Measurements from ENCODE around the gene MRS2.
"Not testable (repeated sequence)": the region's sequence is repeated elsewhere in the genome, so short reads cannot be mapped to it uniquely, and the experiment has no call there.

The MRS2 gene

GRCh38 chr6:24400045-24401039 is 2.4 kb upstream of the MRS2 start:
- ATAC-seq = not testable (repeated sequence)

- ATAC-seq = no peak
Observed at GRCh38 chr6:24401458-24401857, 1.3 kb upstream of the MRS2 start.

DNA sequence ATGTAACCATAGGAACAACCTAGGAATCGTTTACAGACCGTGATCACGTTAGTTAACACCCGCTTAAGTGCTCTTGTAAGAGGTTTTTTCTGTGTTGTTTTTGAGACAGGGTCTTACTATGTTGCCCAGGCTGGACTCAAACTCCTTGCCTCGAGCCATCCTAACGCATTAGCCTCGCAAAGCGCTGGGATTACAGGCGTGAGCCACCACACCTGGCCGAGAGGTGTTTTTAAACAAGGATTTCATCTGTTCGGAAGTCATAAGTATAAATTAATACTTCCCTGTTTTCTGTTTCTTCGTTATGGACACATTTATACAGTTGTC is 727 bp downstream of the MRS2 start:
- no peak for ATAC-seq
- no peak for TF ChIP-seq BACH2 (CRISPR knock-in tag; IDR thresholded peaks at IDR 0.05; ENCODE audit: borderline replicate concordance)
- no peak for TF ChIP-seq ISL1 (CRISPR knock-in tag; IDR thresholded peaks at IDR 0.05)
- TF ChIP-seq PPARA (CRISPR knock-in tag; IDR thresholded peaks at IDR 0.05; ENCODE audit: borderline replicate concordance) = no peak
- TF ChIP-seq ARNTL (CRISPR knock-in tag; IDR thresholded peaks at IDR 0.05; ENCODE audit: borderline replicate concordance, low read depth) = no peak
- TF ChIP-seq, protein P1, sequence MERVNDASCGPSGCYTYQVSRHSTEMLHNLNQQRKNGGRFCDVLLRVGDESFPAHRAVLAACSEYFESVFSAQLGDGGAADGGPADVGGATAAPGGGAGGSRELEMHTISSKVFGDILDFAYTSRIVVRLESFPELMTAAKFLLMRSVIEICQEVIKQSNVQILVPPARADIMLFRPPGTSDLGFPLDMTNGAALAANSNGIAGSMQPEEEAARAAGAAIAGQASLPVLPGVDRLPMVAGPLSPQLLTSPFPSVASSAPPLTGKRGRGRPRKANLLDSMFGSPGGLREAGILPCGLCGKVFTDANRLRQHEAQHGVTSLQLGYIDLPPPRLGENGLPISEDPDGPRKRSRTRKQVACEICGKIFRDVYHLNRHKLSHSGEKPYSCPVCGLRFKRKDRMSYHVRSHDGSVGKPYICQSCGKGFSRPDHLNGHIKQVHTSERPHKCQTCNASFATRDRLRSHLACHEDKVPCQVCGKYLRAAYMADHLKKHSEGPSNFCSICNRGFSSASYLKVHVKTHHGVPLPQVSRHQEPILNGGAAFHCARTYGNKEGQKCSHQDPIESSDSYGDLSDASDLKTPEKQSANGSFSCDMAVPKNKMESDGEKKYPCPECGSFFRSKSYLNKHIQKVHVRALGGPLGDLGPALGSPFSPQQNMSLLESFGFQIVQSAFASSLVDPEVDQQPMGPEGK (CRISPR knock-in tag; IDR thresholded peaks at IDR 0.05; ENCODE audit: borderline replicate concordance) = no peak
- no peak for TF ChIP-seq TCF4 (CRISPR knock-in tag; IDR thresholded peaks at IDR 0.05; ENCODE audit: borderline replicate concordance)
- no peak for TF ChIP-seq ZNF565 (CRISPR knock-in tag; conservative IDR thresholded peaks at IDR 0.05; ENCODE audit: low read depth)
- no peak for TF ChIP-seq SNAI2 (CRISPR knock-in tag; IDR thresholded peaks at IDR 0.05)
- TF ChIP-seq, protein P2, sequence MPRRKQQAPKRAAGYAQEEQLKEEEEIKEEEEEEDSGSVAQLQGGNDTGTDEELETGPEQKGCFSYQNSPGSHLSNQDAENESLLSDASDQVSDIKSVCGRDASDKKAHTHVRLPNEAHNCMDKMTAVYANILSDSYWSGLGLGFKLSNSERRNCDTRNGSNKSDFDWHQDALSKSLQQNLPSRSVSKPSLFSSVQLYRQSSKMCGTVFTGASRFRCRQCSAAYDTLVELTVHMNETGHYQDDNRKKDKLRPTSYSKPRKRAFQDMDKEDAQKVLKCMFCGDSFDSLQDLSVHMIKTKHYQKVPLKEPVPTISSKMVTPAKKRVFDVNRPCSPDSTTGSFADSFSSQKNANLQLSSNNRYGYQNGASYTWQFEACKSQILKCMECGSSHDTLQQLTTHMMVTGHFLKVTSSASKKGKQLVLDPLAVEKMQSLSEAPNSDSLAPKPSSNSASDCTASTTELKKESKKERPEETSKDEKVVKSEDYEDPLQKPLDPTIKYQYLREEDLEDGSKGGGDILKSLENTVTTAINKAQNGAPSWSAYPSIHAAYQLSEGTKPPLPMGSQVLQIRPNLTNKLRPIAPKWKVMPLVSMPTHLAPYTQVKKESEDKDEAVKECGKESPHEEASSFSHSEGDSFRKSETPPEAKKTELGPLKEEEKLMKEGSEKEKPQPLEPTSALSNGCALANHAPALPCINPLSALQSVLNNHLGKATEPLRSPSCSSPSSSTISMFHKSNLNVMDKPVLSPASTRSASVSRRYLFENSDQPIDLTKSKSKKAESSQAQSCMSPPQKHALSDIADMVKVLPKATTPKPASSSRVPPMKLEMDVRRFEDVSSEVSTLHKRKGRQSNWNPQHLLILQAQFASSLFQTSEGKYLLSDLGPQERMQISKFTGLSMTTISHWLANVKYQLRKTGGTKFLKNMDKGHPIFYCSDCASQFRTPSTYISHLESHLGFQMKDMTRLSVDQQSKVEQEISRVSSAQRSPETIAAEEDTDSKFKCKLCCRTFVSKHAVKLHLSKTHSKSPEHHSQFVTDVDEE (CRISPR knock-in tag; IDR thresholded peaks at IDR 0.05) = no peak
- no peak for TF ChIP-seq ZNF8 (CRISPR knock-in tag; IDR thresholded peaks at IDR 0.05)
- no peak for TF ChIP-seq GLIS3 (CRISPR knock-in tag; IDR thresholded peaks at IDR 0.05)
- TF ChIP-seq TOX (CRISPR knock-in tag; IDR thresholded peaks at IDR 0.05; ENCODE audit: borderline replicate concordance) = no peak
- TF ChIP-seq ZFP30 (CRISPR knock-in tag; IDR thresholded peaks at IDR 0.05) = no peak
- TF ChIP-seq, protein P3, sequence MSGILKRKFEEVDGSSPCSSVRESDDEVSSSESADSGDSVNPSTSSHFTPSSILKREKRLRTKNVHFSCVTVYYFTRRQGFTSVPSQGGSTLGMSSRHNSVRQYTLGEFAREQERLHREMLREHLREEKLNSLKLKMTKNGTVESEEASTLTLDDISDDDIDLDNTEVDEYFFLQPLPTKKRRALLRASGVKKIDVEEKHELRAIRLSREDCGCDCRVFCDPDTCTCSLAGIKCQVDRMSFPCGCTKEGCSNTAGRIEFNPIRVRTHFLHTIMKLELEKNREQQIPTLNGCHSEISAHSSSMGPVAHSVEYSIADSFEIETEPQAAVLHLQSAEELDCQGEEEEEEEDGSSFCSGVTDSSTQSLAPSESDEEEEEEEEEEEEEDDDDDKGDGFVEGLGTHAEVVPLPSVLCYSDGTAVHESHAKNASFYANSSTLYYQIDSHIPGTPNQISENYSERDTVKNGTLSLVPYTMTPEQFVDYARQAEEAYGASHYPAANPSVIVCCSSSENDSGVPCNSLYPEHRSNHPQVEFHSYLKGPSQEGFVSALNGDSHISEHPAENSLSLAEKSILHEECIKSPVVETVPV (CRISPR knock-in tag; IDR thresholded peaks at IDR 0.05) = no peak
- TF ChIP-seq OSR1 (CRISPR knock-in tag; IDR thresholded peaks at IDR 0.05) = no peak
- TF ChIP-seq RARB (CRISPR knock-in tag; IDR thresholded peaks at IDR 0.05) = no peak
- TF ChIP-seq, protein P4, sequence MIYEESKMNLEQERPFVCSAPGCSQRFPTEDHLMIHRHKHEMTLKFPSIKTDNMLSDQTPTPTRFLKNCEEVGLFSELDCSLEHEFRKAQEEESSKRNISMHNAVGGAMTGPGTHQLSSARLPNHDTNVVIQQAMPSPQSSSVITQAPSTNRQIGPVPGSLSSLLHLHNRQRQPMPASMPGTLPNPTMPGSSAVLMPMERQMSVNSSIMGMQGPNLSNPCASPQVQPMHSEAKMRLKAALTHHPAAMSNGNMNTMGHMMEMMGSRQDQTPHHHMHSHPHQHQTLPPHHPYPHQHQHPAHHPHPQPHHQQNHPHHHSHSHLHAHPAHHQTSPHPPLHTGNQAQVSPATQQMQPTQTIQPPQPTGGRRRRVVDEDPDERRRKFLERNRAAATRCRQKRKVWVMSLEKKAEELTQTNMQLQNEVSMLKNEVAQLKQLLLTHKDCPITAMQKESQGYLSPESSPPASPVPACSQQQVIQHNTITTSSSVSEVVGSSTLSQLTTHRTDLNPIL (CRISPR knock-in tag; IDR thresholded peaks at IDR 0.05; ENCODE audit: low read depth) = no peak
- no peak for TF ChIP-seq ZFP3 (CRISPR knock-in tag; IDR thresholded peaks at IDR 0.05)
- TF ChIP-seq ZNF70 (CRISPR knock-in tag; IDR thresholded peaks at IDR 0.05) = no peak
- TF ChIP-seq CSDC2 (CRISPR knock-in tag; IDR thresholded peaks at IDR 0.05) = no peak

More at GRCh38 chr6:24401458-24401857, 1.3 kb upstream of the MRS2 start:
- TF ChIP-seq SNAI2 (CRISPR knock-in tag; IDR thresholded peaks at IDR 0.05) (no peak), OSR1 (CRISPR knock-in tag; IDR thresholded peaks at IDR 0.05) (no peak), TOX (CRISPR knock-in tag; IDR thresholded peaks at IDR 0.05; ENCODE audit: borderline replicate concordance) (no peak), GLIS3 (CRISPR knock-in tag; IDR thresholded peaks at IDR 0.05) (no peak), RARB (CRISPR knock-in tag; IDR thresholded peaks at IDR 0.05) (no peak), ZC3H10 (CRISPR knock-in tag; IDR thresholded peaks at IDR 0.05) (no peak), TCF4 (CRISPR knock-in tag; IDR thresholded peaks at IDR 0.05; ENCODE audit: borderline replicate concordance) (no peak)

All from SK-N-SH treated with all-trans-retinoic acid at 6 μM for 48 hours (cell line).